HG03103 (cell line): ENCODE measurements around the gene IP6K2.
"Not testable (repeated sequence)": the region's sequence is repeated elsewhere in the genome, so short reads cannot be mapped to it uniquely, and the experiment has no call there.

ENCODE experiments used
- ATAC-seq: cut with Tn5 transposase; IDR thresholded peaks from one replicate; pipeline ENCODE4 v1.9.1; 2021; ENCODE audit warnings: low read depth; ENCODE audit not compliant: unreplicated experiment

IP6K2 gene

GRCh38 chr3:48733752-48734518 lies 16.9 kb upstream of the IP6K2 start:
- not testable (repeated sequence) for ATAC-seq

DNA sequence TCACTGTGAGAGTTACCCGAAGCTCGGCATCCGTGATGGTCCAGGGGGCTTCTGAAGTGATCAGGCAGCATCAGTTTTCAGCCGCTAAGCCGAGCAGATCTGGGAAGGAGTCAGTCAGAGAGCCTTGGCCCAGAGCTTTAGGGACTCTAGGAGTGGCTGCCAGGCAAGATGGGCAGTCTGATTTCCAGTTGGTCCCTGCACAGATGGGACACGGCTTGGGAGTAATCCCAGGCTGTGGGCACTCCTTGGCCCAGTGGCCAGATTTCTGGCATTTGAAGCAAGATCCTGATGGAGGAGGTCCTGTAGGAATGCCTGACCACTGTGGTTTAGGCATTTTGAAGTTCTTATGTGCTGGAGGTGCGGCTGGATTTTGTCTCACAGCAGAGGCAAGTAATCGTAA lies 10.5 kb upstream of the IP6K2 start:
- ATAC-seq = no peak

- not testable (repeated sequence) for ATAC-seq
These were observed 8.3 kb upstream of the IP6K2 start for GRCh38 chr3:48725185-48725855.

GRCh38 chr3:48723725-48724124 lies 6.7 kb upstream of the IP6K2 start:
- ATAC-seq = no peak

DNA sequence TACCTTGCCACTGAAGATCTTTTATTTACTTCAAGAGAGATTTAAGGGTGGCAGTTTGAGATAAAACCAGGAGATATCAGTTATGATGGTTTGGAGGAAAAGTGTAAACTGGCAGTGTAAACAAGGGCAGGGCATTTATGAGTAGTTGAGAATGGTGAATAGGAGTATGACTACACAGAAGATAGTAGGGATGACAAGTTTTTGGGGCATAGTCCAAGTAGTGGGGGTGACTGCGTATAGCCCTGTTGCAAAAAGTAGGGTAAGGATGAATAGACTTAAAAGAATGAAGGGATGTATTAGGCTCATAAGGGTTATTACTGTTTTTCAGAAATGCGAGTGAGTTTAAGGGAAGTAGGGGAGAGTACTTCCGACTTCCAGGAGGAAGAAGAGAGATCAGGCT lies 6.3 kb upstream of the IP6K2 start:
- not testable (repeated sequence) for ATAC-seq

DNA sequence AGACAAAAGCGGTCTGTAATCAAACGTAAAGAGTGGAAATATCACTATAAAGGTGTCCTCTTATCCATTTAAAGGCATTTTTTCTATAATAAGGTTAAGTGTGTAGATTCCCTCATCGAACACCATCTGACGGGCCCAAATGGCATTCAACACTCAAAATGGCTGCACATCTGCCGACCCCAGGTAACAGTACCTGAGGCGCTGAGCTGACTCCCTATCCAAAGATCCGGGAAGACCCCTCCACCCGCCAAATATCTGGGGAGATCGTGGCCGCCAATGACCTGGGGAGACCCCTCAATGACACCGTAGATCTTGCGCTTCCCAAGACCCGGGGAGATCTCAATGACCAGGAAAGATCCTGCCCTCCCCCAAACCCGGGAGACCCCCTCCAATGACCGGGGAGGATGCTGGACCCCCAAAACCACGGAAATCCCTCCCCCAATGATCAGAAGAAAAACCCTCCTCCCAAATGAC lies 476 bp downstream of the IP6K2 start:
- no peak for ATAC-seq

GRCh38 chr3:48715174-48715800 lies 1.7 kb downstream of the IP6K2 start:
- ATAC-seq = no peak

- ATAC-seq = no peak
These were observed 5.3 kb downstream of the IP6K2 start for GRCh38 chr3:48711727-48712126.

GRCh38 chr3:48709051-48709461 lies 8.0 kb downstream of the IP6K2 start:
- ATAC-seq = no peak

DNA sequence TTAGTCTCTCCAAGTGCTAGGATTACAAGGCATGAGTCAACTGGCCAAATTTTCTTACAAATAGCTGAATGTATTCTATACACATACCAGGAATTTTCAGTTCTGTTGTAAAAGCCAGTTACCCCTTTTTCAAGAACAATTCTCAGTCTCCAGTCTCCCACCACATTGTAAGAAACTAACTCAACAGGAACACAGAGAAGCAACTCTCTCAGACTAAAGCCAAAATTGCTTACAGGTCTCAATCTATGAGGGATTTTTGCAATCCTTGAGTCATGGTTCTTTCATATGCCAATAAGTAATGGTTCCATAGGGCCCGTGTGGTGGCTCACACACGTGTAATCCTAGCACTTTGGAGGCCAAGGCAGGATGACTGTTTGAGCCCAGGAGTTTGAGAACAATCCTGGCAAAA lies 8.5 kb downstream of the IP6K2 start:
- no peak for ATAC-seq

GRCh38 chr3:48707157-48707556 lies 9.9 kb downstream of the IP6K2 start:
- no peak for ATAC-seq

- ATAC-seq = no peak
These were observed 14.6 kb downstream of the IP6K2 start for GRCh38 chr3:48702320-48702920.

DNA sequence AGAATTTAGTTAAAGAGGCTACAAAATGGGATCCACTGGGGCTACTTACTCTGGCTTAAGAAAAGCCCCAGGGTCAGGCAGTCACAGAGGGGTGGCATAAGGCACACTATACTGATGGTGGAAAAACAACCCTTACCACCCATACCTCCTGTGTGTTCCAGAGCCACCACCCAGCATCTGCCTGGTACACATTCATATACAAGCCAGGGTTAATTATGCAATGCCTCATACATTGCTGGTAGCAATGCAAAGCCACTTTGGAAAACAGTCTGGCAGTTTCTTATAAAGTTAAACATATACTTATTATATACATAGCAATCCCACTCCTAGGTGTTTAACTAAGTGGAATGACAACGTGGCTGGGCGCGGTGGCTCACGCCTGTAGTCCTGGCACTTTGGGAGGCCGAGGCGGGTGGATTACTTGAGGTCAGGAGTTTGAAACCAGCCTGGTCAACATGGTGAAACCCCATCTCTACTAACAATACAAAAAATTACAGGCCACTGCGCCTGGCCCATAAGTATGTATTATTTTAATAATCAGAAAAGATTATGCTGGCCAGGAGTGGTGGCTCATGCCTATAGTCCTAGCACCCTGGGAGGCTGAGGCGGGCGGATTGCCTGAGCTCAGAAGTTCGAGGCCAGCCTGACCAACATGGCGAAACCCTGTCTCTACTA lies 16.2 kb downstream of the IP6K2 start:
- no peak for ATAC-seq

DNA sequence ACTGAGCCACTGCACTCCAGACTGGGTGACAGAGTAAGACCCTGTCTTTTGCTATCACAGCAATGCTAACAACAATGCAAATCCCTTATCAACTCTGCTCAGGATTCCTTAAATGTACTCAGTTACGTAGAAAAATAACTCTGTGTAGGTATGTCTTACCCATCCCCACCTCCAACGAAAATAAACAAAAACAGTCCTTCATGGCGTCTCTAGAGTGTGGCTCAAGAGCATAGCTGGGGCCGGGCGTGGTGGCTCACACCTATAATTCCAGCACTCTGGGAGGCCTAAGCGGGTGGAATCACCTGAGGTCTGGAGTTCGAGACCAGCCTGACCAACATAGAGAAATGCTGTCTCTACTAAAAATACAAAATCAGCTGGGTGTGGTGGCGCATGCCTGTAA lies 18.1 kb downstream of the IP6K2 start:
- no peak for ATAC-seq

DNA sequence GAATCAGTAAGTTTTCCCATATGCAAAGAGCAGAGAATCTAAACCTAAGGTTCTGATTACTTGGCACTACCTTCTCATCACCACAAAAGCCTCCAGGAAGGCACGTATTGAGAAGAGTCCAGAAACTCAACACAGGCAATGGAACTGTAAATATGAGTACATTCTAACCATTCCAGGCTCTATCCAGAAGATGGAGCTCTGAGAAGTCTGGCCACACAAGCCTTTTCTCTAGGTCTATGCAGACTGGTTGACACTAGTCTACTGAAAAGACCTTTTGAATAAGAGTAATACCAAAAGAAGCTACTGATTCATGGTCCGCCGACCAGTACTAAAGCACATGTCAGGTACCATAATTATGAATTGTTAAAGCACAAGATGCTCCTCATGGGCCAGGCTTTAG lies 19.1 kb downstream of the IP6K2 start:
- no peak for ATAC-seq

DNA sequence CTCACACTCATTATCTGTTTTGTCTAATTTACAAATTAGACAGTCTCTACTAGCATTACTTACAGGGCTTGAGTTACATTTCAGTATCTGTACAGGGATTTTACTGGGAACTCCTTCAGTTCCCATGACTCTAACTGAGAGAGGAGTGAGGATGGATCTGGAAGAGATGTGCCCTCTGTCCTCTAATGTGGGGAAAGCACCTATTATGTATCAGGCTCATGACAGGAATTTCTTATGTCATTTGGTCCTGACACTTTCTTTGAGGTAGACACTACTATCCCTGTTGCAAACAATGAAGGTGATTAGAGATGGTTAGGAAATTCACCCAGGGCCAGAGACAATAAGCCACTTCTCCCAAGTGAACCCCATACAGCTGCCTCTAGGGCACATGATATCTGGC lies 20.4 kb downstream of the IP6K2 start:
- ATAC-seq = no peak

GRCh38 chr3:48696156-48696555 lies 20.9 kb downstream of the IP6K2 start:
- no peak for ATAC-seq

DNA sequence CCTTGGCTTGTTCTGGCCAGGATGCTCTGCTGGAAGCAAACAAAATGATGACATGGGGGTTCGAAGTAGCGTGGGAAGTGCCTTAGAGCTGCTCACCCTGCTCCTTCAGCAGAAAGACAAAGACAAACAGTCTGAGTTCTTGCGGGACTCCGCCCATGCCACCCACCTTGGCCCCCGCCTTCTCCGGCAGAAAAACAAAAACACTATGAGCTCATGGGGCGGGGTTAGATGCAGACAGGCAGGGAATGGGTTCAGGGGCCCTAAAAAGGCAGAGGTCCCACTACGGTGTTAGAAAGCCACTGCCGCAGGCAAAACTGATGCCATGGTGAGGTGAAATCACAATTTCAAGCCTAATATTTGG lies 21.6 kb downstream of the IP6K2 start:
- no peak for ATAC-seq

- ATAC-seq = no peak
These were observed 22.2 kb downstream of the IP6K2 start for GRCh38 chr3:48694610-48695392.

DNA sequence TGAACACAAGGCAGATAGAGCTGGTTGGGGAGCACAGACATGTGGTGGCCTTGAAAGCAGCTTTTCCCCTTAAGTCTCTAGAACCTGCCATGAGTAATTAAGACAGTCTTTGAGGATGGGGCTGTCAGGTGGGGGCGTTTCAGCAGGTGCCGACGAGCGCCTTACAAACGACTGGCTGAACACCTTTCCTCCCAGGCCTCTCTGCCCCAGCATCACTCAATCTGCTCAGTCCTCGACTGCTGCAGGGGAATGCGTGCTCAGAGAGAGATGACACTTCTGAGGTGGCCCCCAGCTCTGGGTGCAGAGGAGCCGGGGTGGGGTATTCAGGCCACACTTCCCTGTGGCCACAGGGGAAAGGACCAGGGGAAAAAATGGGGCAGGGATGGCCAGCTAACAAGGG lies 23.2 kb downstream of the IP6K2 start:
- no peak for ATAC-seq
